GM18868 (cell line): ENCODE results near the gene PALD1.
"Not testable (repeated sequence)": the region's sequence is repeated elsewhere in the genome, so short reads cannot be mapped to it uniquely, and the experiment has no call there.

ENCODE experiments used
- ATAC-seq: cut with Tn5 transposase; IDR thresholded peaks from one replicate; pipeline ENCODE4 v1.9.1; 2021; ENCODE audit warnings: mild to moderate bottlenecking, moderate library complexity; ENCODE audit not compliant: unreplicated experiment

The PALD1 gene

GRCh38 chr10:70600512-70601395 lies 122.2 kb downstream of the PALD1 start:
- ATAC-seq: no peak

GRCh38 chr10:70601746-70602145 lies 123.2 kb downstream of the PALD1 start:
- ATAC-seq: no peak

- no peak for ATAC-seq
Measured at GRCh38 chr10:70602665-70603448, 124.3 kb downstream of the PALD1 start, which contains the start of gene PRF1. Gene PRF1, minus strand, starts transcription at chr10:70602741. Its CDS starts 1,839 bp downstream, at chr10:70600902.

GRCh38 chr10:70603449-70603801 lies 124.9 kb downstream of the PALD1 start:
- ATAC-seq: no peak

GRCh38 chr10:70604106-70604505 lies 125.5 kb downstream of the PALD1 start:
- ATAC-seq: no peak

- ATAC-seq: no peak
Measured at GRCh38 chr10:70605161-70605560, 126.6 kb downstream of the PALD1 start.

- ATAC-seq: no peak
Measured at GRCh38 chr10:70607936-70608335, 129.4 kb downstream of the PALD1 start.

- ATAC-seq: no peak
Measured at GRCh38 chr10:70613941-70614340, 135.4 kb downstream of the PALD1 start.

- ATAC-seq: not testable (repeated sequence)
Measured at GRCh38 chr10:70614364-70614763, 135.8 kb downstream of the PALD1 start.

GRCh38 chr10:70615211-70615610 lies 136.6 kb downstream of the PALD1 start:
- ATAC-seq: no peak

GRCh38 chr10:70615784-70616522 lies 137.4 kb downstream of the PALD1 start:
- no peak for ATAC-seq

GRCh38 chr10:70616761-70617160 lies 138.2 kb downstream of the PALD1 start:
- ATAC-seq: no peak
